Measurements from ENCODE around the gene KRT2.

The KRT2 gene

GRCh38 chr12:52607314-52607713 is 44.7 kb downstream of the KRT2 start:
- TF ChIP-seq CTCF (conservative IDR thresholded peaks at IDR 0.05; ENCODE audit: low read length) = no peak
- no peak for DNase-seq (ENCODE audit: low read depth)
- no peak overlapping the region for H3K4me3 ChIP-seq (ENCODE audit: low read length)

- no peak for TF ChIP-seq CTCF (conservative IDR thresholded peaks at IDR 0.05; ENCODE audit: low read length)
- no peak overlapping the region for H3K4me3 ChIP-seq (ENCODE audit: low read length)
- DNase-seq (ENCODE audit: low read depth) = no peak
These were observed 45.3 kb downstream of the KRT2 start for GRCh38 chr12:52606581-52607218.

GRCh38 chr12:52606096-52606495 is 45.9 kb downstream of the KRT2 start:
- H3K4me3 ChIP-seq (ENCODE audit: low read length) = no peak overlapping the region
- no peak for TF ChIP-seq CTCF (conservative IDR thresholded peaks at IDR 0.05; ENCODE audit: low read length)
- no peak for DNase-seq (ENCODE audit: low read depth)

GRCh38 chr12:52605542-52605941 is 46.5 kb downstream of the KRT2 start:
- no peak overlapping the region for H3K4me3 ChIP-seq (ENCODE audit: low read length)
- no peak for TF ChIP-seq CTCF (conservative IDR thresholded peaks at IDR 0.05; ENCODE audit: low read length)
- no peak for DNase-seq (ENCODE audit: low read depth)

GRCh38 chr12:52604859-52605258 is 47.2 kb downstream of the KRT2 start:
- no peak for DNase-seq (ENCODE audit: low read depth)
- no peak for TF ChIP-seq CTCF (conservative IDR thresholded peaks at IDR 0.05; ENCODE audit: low read length)
- no peak overlapping the region for H3K4me3 ChIP-seq (ENCODE audit: low read length)

GRCh38 chr12:52603314-52603713 is 48.7 kb downstream of the KRT2 start:
- H3K4me3 ChIP-seq (ENCODE audit: low read length) = no peak overlapping the region
- peak; percentile 2 for DNase-seq (ENCODE audit: low read depth)
- TF ChIP-seq CTCF (conservative IDR thresholded peaks at IDR 0.05; ENCODE audit: low read length) = no peak

GRCh38 chr12:52602552-52602951 is 49.5 kb downstream of the KRT2 start:
- TF ChIP-seq CTCF (conservative IDR thresholded peaks at IDR 0.05; ENCODE audit: low read length) = no peak
- no peak overlapping the region for H3K4me3 ChIP-seq (ENCODE audit: low read length)

More at GRCh38 chr12:52602552-52602951, 49.5 kb downstream of the KRT2 start:
- no peak for DNase-seq (ENCODE audit: low read depth)
